Calu3 (cell line): ENCODE measurements around the gene MAD1L1. TPM values are rescaled to one million over a fixed set of nuclear protein-coding genes. Genes with fewer than 3 reads are reported as not detected.

ENCODE experiments used
- BruUV-seq: library from RNA; stranded (reverse); fragments of 400-500 nt; replicated peaks from 2 replicates; lab custom pipeline; 2021; lab: Mats Ljungman, UMichigan
- CTCF ChIA-PET: fragments of 300-600 bp; sonication (Branson Sonifier 250); formaldehyde crosslinking; loops from one replicate; lab custom pipeline; 2022; ENCODE audit warnings: antibody characterized with exemption; lab: Charles Lee
- DNase-seq: peaks from one replicate; pipeline ENCODE4 v3.0.0; 2022
- H3K27ac Mint-ChIP-seq: one replicate; pipeline ENCODE4 v1.8.0; 2022; ENCODE audit warnings: mixed read lengths; ENCODE audit not compliant: unreplicated experiment
- H3K27me3 Mint-ChIP-seq: one replicate; pipeline ENCODE4 v1.8.0; 2022; ENCODE audit warnings: mixed read lengths; ENCODE audit not compliant: unreplicated experiment
- H3K36me3 Mint-ChIP-seq: one replicate; pipeline ENCODE4 v1.8.0; 2022; ENCODE audit warnings: mild to moderate bottlenecking, moderate library complexity, mixed read lengths; ENCODE audit not compliant: insufficient read depth, unreplicated experiment
- H3K4me1 Mint-ChIP-seq: one replicate; pipeline ENCODE4 v1.8.0; 2022; ENCODE audit warnings: mild to moderate bottlenecking, low read depth, mixed read lengths; ENCODE audit not compliant: unreplicated experiment
- H3K4me3 Mint-ChIP-seq: one replicate; pipeline ENCODE4 v1.8.0; 2022; ENCODE audit warnings: mild to moderate bottlenecking, low read depth, moderate library complexity, mixed read lengths; ENCODE audit not compliant: unreplicated experiment
- H3K9me3 Mint-ChIP-seq: one replicate; pipeline ENCODE4 v1.8.0; 2022; ENCODE audit warnings: low read depth, mixed read lengths; ENCODE audit not compliant: unreplicated experiment
- intact Hi-C: fragments of 100-400 bp; cut with micrococcal nuclease; formaldehyde crosslinking; loops from one replicate; pipeline ENCODE4 v1.10.0; 2022; ENCODE audit not compliant: unreplicated experiment
- total RNA-seq: library from RNA; stranded (reverse); gene quantifications from 2 replicates; pipeline ENCODE4 v1.2.3, GENCODE V29; 2022
- TF ChIP-seq, protein P1 (sequence below): fragments of 200-600 bp; IDR thresholded peaks from one replicate; pipeline ENCODE4 v1.8.0; 2022; ENCODE audit warnings: antibody characterized with exemption; ENCODE audit not compliant: unreplicated experiment

Gene MAD1L1
- total RNA-seq, 1 experiment from 2014 or later = 86.0 TPM

- Mint-ChIP-seq H3K27ac (no peak overlapping the region), H3K9me3 (no peaks in the 10 kb centered on the region), H3K36me3 (no peaks in the 10 kb centered on the region), H3K4me3 (no peak overlapping the region), H3K4me1 (no peaks in the 10 kb centered on the region), H3K27me3 (no peaks in the 10 kb centered on the region)
- intact Hi-C loops = no loop called here
- CTCF ChIA-PET = interaction anchor here (0.5 to 0.7 kb wide), 3 partner anchors 12 to 421 kb away, joined by 3 to 4 read pairs (median 3); no protein-coding TSS in a partner anchor
- DNase-seq = no peak
- no TSS peak for BruUV-seq
- TF ChIP-seq, protein P1, sequence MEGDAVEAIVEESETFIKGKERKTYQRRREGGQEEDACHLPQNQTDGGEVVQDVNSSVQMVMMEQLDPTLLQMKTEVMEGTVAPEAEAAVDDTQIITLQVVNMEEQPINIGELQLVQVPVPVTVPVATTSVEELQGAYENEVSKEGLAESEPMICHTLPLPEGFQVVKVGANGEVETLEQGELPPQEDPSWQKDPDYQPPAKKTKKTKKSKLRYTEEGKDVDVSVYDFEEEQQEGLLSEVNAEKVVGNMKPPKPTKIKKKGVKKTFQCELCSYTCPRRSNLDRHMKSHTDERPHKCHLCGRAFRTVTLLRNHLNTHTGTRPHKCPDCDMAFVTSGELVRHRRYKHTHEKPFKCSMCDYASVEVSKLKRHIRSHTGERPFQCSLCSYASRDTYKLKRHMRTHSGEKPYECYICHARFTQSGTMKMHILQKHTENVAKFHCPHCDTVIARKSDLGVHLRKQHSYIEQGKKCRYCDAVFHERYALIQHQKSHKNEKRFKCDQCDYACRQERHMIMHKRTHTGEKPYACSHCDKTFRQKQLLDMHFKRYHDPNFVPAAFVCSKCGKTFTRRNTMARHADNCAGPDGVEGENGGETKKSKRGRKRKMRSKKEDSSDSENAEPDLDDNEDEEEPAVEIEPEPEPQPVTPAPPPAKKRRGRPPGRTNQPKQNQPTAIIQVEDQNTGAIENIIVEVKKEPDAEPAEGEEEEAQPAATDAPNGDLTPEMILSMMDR = no peak
Observed at GRCh38 chr7:2122651-2123050, 110.1 kb downstream of the MAD1L1 start.

DNA sequence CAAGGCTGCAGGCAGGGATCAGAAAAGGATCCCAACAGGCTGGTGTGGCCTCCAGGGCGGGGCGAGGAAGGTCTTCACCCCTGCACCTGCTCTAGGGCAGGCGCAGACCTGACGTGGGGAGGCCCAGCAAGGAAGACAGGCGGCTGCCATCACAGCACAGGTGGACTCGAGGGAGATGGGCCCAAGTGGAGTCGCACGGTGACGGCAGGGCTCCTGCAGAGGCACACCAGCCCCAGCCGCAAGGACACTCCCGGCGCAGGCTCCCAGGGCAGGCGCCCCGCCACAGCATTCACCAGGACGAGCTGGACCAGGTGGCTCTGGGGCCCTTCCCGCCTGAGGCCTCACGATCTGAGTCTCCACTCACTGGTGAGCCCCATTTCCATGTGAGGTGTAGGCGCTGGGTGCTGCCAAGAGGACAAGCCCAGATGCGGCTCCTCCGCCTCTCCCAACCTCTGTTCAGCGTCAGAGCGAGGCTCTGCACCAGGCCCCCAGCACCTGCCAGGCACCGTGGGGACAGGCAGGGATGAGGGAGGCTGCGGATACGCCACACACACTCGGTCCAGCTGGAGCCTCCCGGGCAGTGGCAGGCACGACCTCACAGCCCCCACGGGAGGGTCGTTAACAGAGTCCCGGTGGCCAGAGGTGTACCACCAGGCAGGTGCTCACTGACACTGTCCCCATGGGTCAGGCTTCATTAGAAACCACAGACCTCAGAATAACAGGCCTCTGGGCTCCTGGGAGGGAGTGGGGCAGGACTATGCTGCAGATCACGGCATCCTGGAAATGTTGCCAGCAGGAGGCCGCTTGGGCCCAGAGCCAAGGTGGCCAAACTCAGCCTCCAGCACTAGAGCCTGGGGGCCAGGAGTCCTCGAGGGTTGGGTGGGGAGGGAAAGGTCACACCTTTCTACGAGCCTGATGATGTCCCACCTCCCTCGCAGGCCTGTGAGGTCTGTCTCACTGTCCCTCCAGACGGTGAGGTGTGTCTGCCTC lies 111.6 kb downstream of the MAD1L1 start:
- CTCF ChIA-PET = interaction anchor here (0.6 kb wide), 1 partner anchor 402 kb away, joined by 3 read pairs; no protein-coding TSS in a partner anchor
- Mint-ChIP-seq H3K27me3 (no peaks in the 10 kb centered on the region), H3K4me3 (no peak overlapping the region), H3K4me1 (no peaks in the 10 kb centered on the region), H3K9me3 (no peaks in the 10 kb centered on the region), H3K36me3 (peaks cover 4% of the 10 kb centered on the region), H3K27ac (no peak overlapping the region)
- intact Hi-C loops = no loop called here
- BruUV-seq = no TSS peak
- no peak for DNase-seq
- TF ChIP-seq, protein P1 = no peak

DNA sequence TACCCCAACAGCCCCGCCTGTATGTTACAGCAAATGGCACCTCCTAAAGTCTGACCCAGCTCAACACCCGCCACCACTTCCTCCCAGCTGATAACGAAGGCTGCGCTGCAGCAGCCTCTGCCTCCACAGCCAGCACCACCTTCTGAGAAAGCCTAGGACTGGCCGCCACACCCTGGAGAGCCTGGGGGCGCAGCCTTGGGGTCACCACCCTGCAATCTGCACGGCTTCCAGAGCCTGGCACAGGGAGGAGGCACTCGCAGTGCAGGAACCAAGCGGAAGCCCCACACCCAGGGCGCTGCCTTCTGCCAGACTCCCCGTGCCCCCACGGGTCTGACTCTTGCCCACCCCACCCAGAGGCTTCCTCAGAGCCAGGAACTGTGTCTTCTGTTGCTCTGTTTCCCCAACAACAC lies 112.5 kb downstream of the MAD1L1 start:
- H3K27ac Mint-ChIP-seq = no peak overlapping the region
- H3K27me3 Mint-ChIP-seq = no peaks in the 10 kb centered on the region
- TF ChIP-seq, protein P1 = no peak
- H3K9me3 Mint-ChIP-seq = no peaks in the 10 kb centered on the region
- CTCF ChIA-PET = interaction anchor here (1.3 kb wide), 1 partner anchor 9 kb away, joined by 3 read pairs; no protein-coding TSS in a partner anchor
- no TSS peak for BruUV-seq
- intact Hi-C loops = no loop called here
- no peaks in the 10 kb centered on the region for H3K4me1 Mint-ChIP-seq
- no peak for DNase-seq
- H3K36me3 Mint-ChIP-seq = peaks cover 5% of the 10 kb centered on the region
- no peak overlapping the region for H3K4me3 Mint-ChIP-seq

GRCh38 chr7:2118630-2119190 lies 114.0 kb downstream of the MAD1L1 start:
- no peak overlapping the region for H3K27ac Mint-ChIP-seq
- no TSS peak for BruUV-seq
- peaks cover 12% of the 10 kb centered on the region for H3K36me3 Mint-ChIP-seq
- intact Hi-C loops = no loop called here
- no peaks in the 10 kb centered on the region for H3K27me3 Mint-ChIP-seq
- TF ChIP-seq, protein P1 = no peak
- CTCF ChIA-PET = interaction anchor here (1.3 kb wide), 1 partner anchor 11 kb away, joined by 3 read pairs; no protein-coding TSS in a partner anchor
- H3K4me1 Mint-ChIP-seq = no peaks in the 10 kb centered on the region
- DNase-seq = no peak
- H3K9me3 Mint-ChIP-seq = no peaks in the 10 kb centered on the region
- H3K4me3 Mint-ChIP-seq = no peak overlapping the region
